Neural cell (in vitro differentiated cells): ENCODE results near the gene GRIPAP1.

Source experiments
- CTCF ChIP-seq: fragments of 450-650 bp; IDR thresholded peaks from 2 replicates; pipeline ENCODE4 v1.5.1; 2014; ENCODE audit warnings: antibody characterized with exemption, mild to moderate bottlenecking, moderate library complexity; ENCODE audit not compliant: poor library complexity, severe bottlenecking
- EP300 ChIP-seq: fragments of 450-650 bp; conservative IDR thresholded peaks from 2 replicates; pipeline ENCODE4 v1.6.1; 2014; ENCODE audit warnings: antibody characterized with exemption, mild to moderate bottlenecking, moderate library complexity; ENCODE audit not compliant: poor library complexity, severe bottlenecking
- EZH2 ChIP-seq: fragments of 200-600, 300-800 bp; shearing (Covaris generic), sonication (generic); IDR thresholded peaks from 2 replicates; pipeline ENCODE4 v1.6.1; 2014; ENCODE audit warnings: antibody characterized with exemption, low read length, borderline replicate concordance, mild to moderate bottlenecking; ENCODE audit not compliant: insufficient read depth, poor library complexity, severe bottlenecking
- POLR2AphosphoS5 ChIP-seq: IDR thresholded peaks from 2 replicates; pipeline ENCODE4 v1.6.1; 2012
- SMC3 ChIP-seq: fragments of 450-650 bp; conservative IDR thresholded peaks from 2 replicates; pipeline ENCODE4 v1.6.1; 2014; ENCODE audit warnings: antibody characterized with exemption, mild to moderate bottlenecking, moderate library complexity; ENCODE audit not compliant: poor library complexity
- TAF1 ChIP-seq: IDR thresholded peaks from 2 replicates; pipeline ENCODE4 v1.6.1; 2012; ENCODE audit warnings: low read depth

DNA sequence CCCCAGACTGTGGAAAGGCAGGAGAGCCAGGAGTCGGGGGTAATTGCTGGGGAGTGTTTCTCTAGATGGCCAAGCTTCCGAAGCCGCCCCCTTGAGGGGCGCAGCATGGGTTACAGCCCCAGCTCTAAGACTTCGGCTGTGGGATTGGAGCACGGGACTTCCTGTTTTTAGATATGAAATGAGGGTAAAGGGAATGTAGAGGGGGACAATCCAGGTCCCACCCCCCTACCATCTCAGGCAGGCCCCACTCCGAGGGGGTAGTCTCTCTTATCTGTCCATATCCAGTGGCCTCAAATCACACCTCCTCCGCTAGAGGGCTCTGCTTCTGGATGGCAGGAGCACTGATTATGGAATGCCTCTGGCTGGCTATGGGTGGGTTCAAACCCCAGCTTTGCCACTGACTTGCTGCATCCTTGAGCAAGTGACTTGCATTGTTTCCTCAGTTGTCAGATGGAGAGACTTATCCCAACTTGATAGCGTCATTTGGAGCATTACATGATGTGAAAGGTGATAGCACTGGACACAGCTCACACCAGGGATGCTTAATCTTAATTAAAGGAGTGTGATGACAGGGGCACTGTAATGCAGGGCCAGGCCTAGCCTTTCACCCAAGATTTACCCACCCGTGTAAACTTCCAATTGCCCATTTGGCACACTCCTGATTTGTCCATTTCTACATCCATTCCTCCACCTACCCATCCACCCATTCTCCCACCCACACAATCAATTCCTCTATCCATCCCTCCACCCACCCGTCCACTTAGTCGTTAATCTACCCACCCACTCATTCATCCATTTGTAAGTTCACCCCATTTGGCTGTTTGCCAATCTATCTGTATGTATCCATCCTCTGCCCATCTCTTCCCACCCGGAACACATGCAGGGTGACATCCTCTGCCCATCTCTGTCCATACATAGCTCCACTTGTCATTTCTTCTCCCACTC lies 29.6 kb downstream of the GRIPAP1 start:
- TF ChIP-seq CTCF (no peak), EZH2 (no peak), POLR2AphosphoS5 (no peak), SMC3 (no peak), TAF1 (no peak), EP300 (no peak)
